Nephron (organoid): Measurements from ENCODE around the gene SMURF1.

Source experiments
- H3K27ac Mint-ChIP-seq, 3 experiments: 2 replicates each; pipeline ENCODE4 v1.8.0; 2020; ENCODE audit warnings: mixed read lengths in 3 of 3, mild to moderate bottlenecking in 2 of 3, moderate library complexity in 1 of 3
- H3K27me3 Mint-ChIP-seq: 2 replicates; pipeline ENCODE4 v1.8.0; 2021; ENCODE audit warnings: low read depth, mild to moderate bottlenecking, moderate library complexity, mixed read lengths
- H3K36me3 Mint-ChIP-seq: 2 replicates; pipeline ENCODE4 v1.8.0; 2020; ENCODE audit warnings: low read depth, mixed read lengths
- H3K4me1 Mint-ChIP-seq: 2 replicates; pipeline ENCODE4 v1.8.0; 2020; ENCODE audit warnings: mixed read lengths
- H3K4me3 Mint-ChIP-seq, 3 experiments: 2 replicates each; pipeline ENCODE4 v1.8.0; 2020; ENCODE audit warnings: mild to moderate bottlenecking in 3 of 3, mixed read lengths in 3 of 3, moderate library complexity in 2 of 3
- H3K9me3 Mint-ChIP-seq: 2 replicates; pipeline ENCODE4 v1.8.0; 2020; ENCODE audit warnings: mixed read lengths
- CTCF ChIP-seq, 3 experiments: fragments of 200-600 bp; sonication (generic); IDR thresholded peaks; one replicate each; pipeline ENCODE4 v1.5.0; 2021; ENCODE audit warnings: antibody characterized with exemption in 3 of 3; ENCODE audit not compliant: unreplicated experiment in 3 of 3

The SMURF1 gene

GRCh38 chr7:99097730-99098129, 46.2 kb downstream of the SMURF1 start:
- H3K9me3 Mint-ChIP-seq: peaks cover 21% of the 10 kb centered on the region
- peaks cover 20% of the 10 kb centered on the region for H3K4me1 Mint-ChIP-seq
- no peak overlapping the region for H3K27ac Mint-ChIP-seq

GRCh38 chr7:99096124-99096887, 47.6 kb downstream of the SMURF1 start:
- peak overlapping the region in 1 of 3 experiments; percentile 2 for H3K27ac Mint-ChIP-seq
- peaks cover 20% of the 10 kb centered on the region for H3K4me1 Mint-ChIP-seq
- TF ChIP-seq CTCF (IDR thresholded peaks at IDR 0.05; ENCODE audit: unreplicated experiment in 3 of 3): no peak
- H3K4me3 Mint-ChIP-seq: no peak overlapping the region
- peaks cover 21% of the 10 kb centered on the region for H3K9me3 Mint-ChIP-seq
- H3K27me3 Mint-ChIP-seq: no peaks in the 10 kb centered on the region
- peaks cover 46% of the 10 kb centered on the region for H3K36me3 Mint-ChIP-seq

More at GRCh38 chr7:99097730-99098129, 46.2 kb downstream of the SMURF1 start:
- TF ChIP-seq CTCF (IDR thresholded peaks at IDR 0.05; ENCODE audit: unreplicated experiment in 3 of 3): no peak
- Mint-ChIP-seq H3K27me3 (no peaks in the 10 kb centered on the region), H3K36me3 (peaks cover 47% of the 10 kb centered on the region), H3K4me3 (no peak overlapping the region)

- Mint-ChIP-seq H3K4me3 (no peak overlapping the region), H3K36me3 (peaks cover 42% of the 10 kb centered on the region), H3K27me3 (no peaks in the 10 kb centered on the region), H3K4me1 (peaks cover 20% of the 10 kb centered on the region), H3K27ac (no peak overlapping the region), H3K9me3 (peaks cover 21% of the 10 kb centered on the region)
- TF ChIP-seq CTCF (IDR thresholded peaks at IDR 0.05; ENCODE audit: unreplicated experiment in 3 of 3): no peak
These were observed 48.2 kb downstream of the SMURF1 start for GRCh38 chr7:99095698-99096097.

- no peak overlapping the region for H3K27ac Mint-ChIP-seq
- peaks cover 21% of the 10 kb centered on the region for H3K9me3 Mint-ChIP-seq
- peaks cover 33% of the 10 kb centered on the region for H3K36me3 Mint-ChIP-seq
- H3K4me3 Mint-ChIP-seq: no peak overlapping the region
- H3K4me1 Mint-ChIP-seq: peaks cover 20% of the 10 kb centered on the region
- TF ChIP-seq CTCF (IDR thresholded peaks at IDR 0.05; ENCODE audit: unreplicated experiment in 3 of 3): no peak
- H3K27me3 Mint-ChIP-seq: no peaks in the 10 kb centered on the region
These were observed 49.5 kb downstream of the SMURF1 start for GRCh38 chr7:99094401-99094800.

- Mint-ChIP-seq H3K9me3 (peaks cover 13% of the 10 kb centered on the region), H3K27me3 (no peaks in the 10 kb centered on the region), H3K4me3 (no peak overlapping the region), H3K4me1 (peaks cover 10% of the 10 kb centered on the region), H3K36me3 (peaks cover 23% of the 10 kb centered on the region), H3K27ac (no peak overlapping the region)
- TF ChIP-seq CTCF (IDR thresholded peaks at IDR 0.05; ENCODE audit: unreplicated experiment in 3 of 3): no peak
These were observed 51.7 kb downstream of the SMURF1 start for GRCh38 chr7:99092064-99092720.
